Left lung (tissue), 10 donors: ENCODE results near the gene CHPF. TPM values are rescaled to one million over a fixed set of nuclear protein-coding genes. Genes with fewer than 3 reads are reported as not detected.

Source experiments
- ATAC-seq: fragments of 200-7000 bp; cut with Tn5 transposase; one replicate; pipeline ENCODE4 v1.9.1; 2020; ENCODE audit warnings: moderate library complexity
- DNase-seq, 4 donors: peaks; one replicate each; pipeline ENCODE4 v3.0.0-alpha.2; 2013 to 2020
- H3K27ac ChIP-seq, 2 donors: fragments of 200-600 bp; sonication (generic) in 1 of 2; one replicate each; pipeline versions ENCODE4 v1.5.0 to v1.8.0; 2020 to 2021
- H3K27me3 ChIP-seq, 2 donors: fragments of 200-600 bp; sonication (generic) in 1 of 2; one replicate each; pipeline versions ENCODE4 v1.5.0 to v1.8.0; 2020 to 2021
- H3K36me3 ChIP-seq, 2 donors: fragments of 200-600 bp; sonication (generic) in 1 of 2; one replicate each; pipeline versions ENCODE4 v1.5.0 to v1.8.0; 2020 to 2021
- H3K4me1 ChIP-seq, 2 donors: fragments of 200-600 bp; one replicate each; pipeline ENCODE4 v1.8.0; 2021
- H3K4me3 ChIP-seq, 2 donors: fragments of 200-600 bp; sonication (generic) in 1 of 2; one replicate each; pipeline versions ENCODE4 v1.5.0 to v1.8.0; 2020 to 2021; ENCODE audit warnings: mild to moderate bottlenecking in 1 of 2
- H3K9me3 ChIP-seq, 2 donors: fragments of 200-600 bp; sonication (generic) in 1 of 2; one replicate each; pipeline versions ENCODE4 v1.5.0 to v1.8.0; 2020 to 2021
- intact Hi-C, 2 donors: fragments of 100-400 bp; cut with DNase I; formaldehyde crosslinking; loops; one replicate each; pipeline versions ENCODE4 v1.11.2 to v1.14.2; 2022
- polyA plus RNA-seq, 6 donors: library from polyadenylated mRNA; unstranded; fragments of 120-200 nt; gene quantifications; one replicate each; pipeline ENCODE4 v1.2.1, GENCODE V29; 2013; ENCODE audit not compliant: insufficient read length in 6 of 6
- total RNA-seq, 2 donors: library from RNA; stranded (reverse); fragmentation: NEBNext Ultra II Directional; extraction: Animal tissue kit (Norgen Biotek cat#: 25700); gene quantifications; one replicate each; pipeline ENCODE4 v1.2.1, GENCODE V29; 2021
- TF ChIP-seq, protein P1 (sequence below), 2 donors: fragments of 200-600 bp; sonication (generic) in 1 of 2; IDR thresholded peaks; one replicate each; pipeline versions ENCODE4 v1.5.0 to v1.8.0; 2021; ENCODE audit warnings: antibody characterized with exemption in 2 of 2
- donor health status: DM: no; HTN: yes; CAD: no.
- donor health status: DM: no; HTN: no; CAD: no.

The CHPF gene
- total and polyA plus RNA-seq, 8 donors: 18.8 to 114 (median 28.0) TPM

DNA sequence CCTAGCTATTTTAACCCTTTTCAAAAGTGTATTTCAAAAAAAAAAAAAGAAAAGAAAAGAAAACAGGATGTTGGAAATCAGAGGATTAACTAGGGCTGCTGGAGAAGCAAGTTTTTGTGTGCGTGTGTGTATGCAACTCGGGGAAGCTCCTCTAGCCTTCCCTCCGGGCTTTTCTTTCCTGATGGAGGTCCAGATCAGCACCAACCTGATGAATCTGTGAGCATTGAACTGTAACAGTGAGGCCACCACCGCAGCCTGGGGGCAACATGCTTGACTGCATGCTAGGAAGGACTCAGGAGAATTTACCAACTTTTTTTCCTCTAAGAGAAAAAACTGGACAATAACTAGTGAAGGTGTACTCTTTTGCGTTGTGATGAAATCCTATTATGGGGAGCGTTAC, 25.4 kb upstream of the CHPF start:
- intact Hi-C loops: no loop called here
- TF ChIP-seq, protein P1, sequence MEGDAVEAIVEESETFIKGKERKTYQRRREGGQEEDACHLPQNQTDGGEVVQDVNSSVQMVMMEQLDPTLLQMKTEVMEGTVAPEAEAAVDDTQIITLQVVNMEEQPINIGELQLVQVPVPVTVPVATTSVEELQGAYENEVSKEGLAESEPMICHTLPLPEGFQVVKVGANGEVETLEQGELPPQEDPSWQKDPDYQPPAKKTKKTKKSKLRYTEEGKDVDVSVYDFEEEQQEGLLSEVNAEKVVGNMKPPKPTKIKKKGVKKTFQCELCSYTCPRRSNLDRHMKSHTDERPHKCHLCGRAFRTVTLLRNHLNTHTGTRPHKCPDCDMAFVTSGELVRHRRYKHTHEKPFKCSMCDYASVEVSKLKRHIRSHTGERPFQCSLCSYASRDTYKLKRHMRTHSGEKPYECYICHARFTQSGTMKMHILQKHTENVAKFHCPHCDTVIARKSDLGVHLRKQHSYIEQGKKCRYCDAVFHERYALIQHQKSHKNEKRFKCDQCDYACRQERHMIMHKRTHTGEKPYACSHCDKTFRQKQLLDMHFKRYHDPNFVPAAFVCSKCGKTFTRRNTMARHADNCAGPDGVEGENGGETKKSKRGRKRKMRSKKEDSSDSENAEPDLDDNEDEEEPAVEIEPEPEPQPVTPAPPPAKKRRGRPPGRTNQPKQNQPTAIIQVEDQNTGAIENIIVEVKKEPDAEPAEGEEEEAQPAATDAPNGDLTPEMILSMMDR (IDR thresholded peaks at IDR 0.05): no peak
- Histone ChIP-seq H3K4me1 (peaks cover 0 to 17% of the 10 kb centered on the region in 2 donors), H3K4me3 (no peak overlapping the region), H3K36me3 (peaks cover 0 to 3% of the 10 kb centered on the region in 2 donors), H3K27me3 (peaks cover 0 to 43% of the 10 kb centered on the region in 2 donors), H3K9me3 (no peaks in the 10 kb centered on the region), H3K27ac (no peak overlapping the region)
- ATAC-seq (no peak), DNase-seq (no peak)

DNA sequence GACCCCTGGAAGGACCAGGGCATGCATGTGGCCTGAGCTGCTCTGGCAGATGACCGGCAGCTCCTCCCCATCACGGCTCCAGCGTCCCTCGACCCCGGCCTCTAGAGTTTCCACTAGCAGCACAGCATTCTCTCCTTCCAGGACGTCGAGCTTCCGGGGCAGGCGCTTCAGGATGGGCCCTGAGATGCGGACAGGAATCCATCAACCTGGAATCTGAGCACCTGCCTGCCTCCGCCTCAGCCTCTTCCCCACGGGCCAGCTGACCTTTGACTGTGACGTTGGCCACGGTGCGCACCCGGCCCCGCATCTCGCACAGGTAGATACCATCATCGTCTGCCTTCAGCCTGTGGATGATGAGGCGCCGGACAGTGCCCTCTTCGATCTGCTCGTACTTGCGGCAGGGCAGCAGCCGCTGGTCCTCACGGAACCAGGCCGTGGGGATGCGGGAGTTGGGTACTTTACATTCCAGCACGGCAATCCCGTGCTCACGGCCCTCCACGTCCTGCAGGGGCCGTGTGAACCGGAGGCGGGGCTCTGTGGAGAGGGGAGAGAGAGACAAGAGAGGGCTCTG, 24.3 kb upstream of the CHPF start:
- intact Hi-C loops: no loop called here
- TF ChIP-seq, protein P1 (IDR thresholded peaks at IDR 0.05): no peak
- ATAC-seq (no peak), DNase-seq (no peak)
- H3K9me3 ChIP-seq: no peaks in the 10 kb centered on the region
- H3K4me3 ChIP-seq: no peak overlapping the region
- H3K36me3 ChIP-seq: peaks cover 0 to 3% of the 10 kb centered on the region in 2 donors
- H3K27ac ChIP-seq: no peak overlapping the region
- peaks cover 0 to 41% of the 10 kb centered on the region in 2 donors for H3K27me3 ChIP-seq
- peaks cover 0 to 17% of the 10 kb centered on the region in 2 donors for H3K4me1 ChIP-seq

DNA sequence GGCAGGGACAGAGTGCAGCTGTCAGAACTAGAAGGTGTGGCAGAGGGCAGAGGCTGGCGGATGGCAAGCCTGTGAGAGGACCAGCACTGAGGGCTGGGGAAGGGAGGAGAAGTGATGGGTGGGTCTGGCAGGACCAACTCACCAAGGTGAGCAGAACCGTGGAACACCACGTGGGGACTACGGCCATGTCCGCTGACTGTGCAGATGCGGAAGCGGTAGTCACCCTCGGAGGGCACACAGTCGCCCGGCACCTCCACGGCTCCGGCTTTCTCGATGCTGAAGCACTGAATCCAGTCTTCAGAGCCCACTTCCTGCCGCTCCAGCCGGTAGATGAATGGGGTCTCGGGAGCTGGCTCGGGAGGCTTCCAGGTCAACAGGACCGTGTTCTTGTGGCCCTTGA, 23.5 kb upstream of the CHPF start:
- DNase-seq: no peak
- intact Hi-C loops: no loop called here

DNA sequence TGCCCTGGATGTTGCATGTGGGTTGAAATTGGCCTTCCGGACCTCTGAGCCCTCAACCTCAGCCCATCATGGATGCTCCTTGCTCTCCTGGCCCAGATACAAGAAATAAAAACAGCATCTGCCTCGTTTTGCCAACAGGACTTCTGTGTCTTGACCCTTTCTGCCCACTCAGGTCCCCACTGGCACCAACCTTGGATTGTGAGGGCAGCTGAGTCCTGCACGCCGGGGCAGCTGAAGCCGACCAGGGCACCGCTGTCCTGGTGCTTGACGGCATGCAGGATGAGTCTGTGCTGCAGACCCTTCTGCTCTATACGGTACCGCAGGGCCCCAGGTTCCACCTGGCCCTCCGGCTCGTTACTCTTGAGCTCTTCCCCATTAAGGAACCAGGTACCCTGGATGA, 23.0 kb upstream of the CHPF start:
- ATAC-seq (no peak), DNase-seq (peak in 1 of 4 donors; percentile 77)
- H3K4me1 ChIP-seq: peaks cover 0 to 17% of the 10 kb centered on the region in 2 donors
- intact Hi-C loops: no loop called here
- no peaks in the 10 kb centered on the region for H3K9me3 ChIP-seq
- no peak overlapping the region for H3K4me3 ChIP-seq
- H3K27ac ChIP-seq: no peak overlapping the region
- H3K36me3 ChIP-seq: peaks cover 0 to 3% of the 10 kb centered on the region in 2 donors
- peaks cover 0 to 29% of the 10 kb centered on the region in 2 donors for H3K27me3 ChIP-seq
- TF ChIP-seq, protein P1 (IDR thresholded peaks at IDR 0.05): no peak

More for the DNA sequence above, 23.5 kb upstream of the CHPF start:
- TF ChIP-seq, protein P1 (IDR thresholded peaks at IDR 0.05): no peak
- no peaks in the 10 kb centered on the region for H3K9me3 ChIP-seq
- H3K4me3 ChIP-seq: no peak overlapping the region
- H3K27me3 ChIP-seq: peaks cover 0 to 33% of the 10 kb centered on the region in 2 donors
- no peak overlapping the region for H3K27ac ChIP-seq
- H3K4me1 ChIP-seq: peaks cover 0 to 17% of the 10 kb centered on the region in 2 donors
- ATAC-seq: no peak
- peaks cover 0 to 3% of the 10 kb centered on the region in 2 donors for H3K36me3 ChIP-seq

DNA sequence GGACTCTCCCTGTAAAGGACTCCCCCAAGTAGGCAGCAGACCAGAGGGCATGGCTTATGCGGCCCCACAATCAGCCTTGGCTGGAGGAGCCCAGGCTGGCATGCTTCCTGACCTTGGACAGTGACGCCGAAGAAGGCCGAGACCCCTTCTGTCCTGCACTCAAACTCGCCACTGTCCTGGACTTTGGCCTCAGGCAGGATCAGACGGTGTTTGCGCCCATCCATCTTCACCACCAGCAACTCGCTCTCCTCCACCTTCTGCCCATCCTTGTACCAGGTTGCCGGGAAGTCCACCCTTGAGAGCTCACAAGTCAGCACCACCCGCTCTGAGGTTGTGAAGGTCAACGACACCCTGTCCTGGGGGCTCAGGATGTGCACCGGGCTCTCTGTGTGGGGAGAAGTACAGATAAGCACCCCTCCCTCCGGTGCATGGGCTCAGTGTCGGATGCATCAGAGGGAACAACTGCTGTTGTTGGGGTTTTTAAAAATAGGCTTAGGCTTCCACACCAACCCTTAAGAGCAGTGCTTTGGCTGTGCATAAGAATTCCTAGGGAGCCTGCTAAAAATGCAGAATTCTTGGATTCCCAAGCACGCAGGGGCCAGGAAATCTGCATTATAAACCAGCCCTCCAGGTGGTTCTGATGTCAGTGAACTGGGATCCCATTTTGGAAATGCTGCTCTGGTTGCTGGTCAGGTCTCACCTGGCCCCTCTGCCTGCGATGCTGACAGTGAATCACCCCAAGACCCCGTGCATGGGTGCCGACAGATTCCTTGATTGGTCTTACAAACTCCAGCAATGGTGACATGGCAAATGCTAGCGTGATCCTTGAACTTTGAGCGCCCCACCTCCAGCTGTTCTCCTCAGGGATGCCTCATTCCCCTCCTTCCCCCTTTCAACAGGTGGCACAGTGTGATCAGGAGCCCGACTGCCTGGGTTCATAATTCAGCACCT, 21.8 kb upstream of the CHPF start:
- ATAC-seq (no peak), DNase-seq (no peak)
- intact Hi-C loops: no loop called here
- H3K4me1 ChIP-seq: peaks cover 0 to 8% of the 10 kb centered on the region in 2 donors
- no peak overlapping the region for H3K4me3 ChIP-seq
- peaks cover 0 to 3% of the 10 kb centered on the region in 2 donors for H3K36me3 ChIP-seq
- peaks cover 0 to 17% of the 10 kb centered on the region in 2 donors for H3K27me3 ChIP-seq
- TF ChIP-seq, protein P1 (IDR thresholded peaks at IDR 0.05): no peak
- no peaks in the 10 kb centered on the region for H3K9me3 ChIP-seq
- no peak overlapping the region for H3K27ac ChIP-seq
